Right ventricle myocardium inferior (tissue), 1 donor: ENCODE measurements around the gene MAP2K7. TPM values are rescaled to one million over a fixed set of nuclear protein-coding genes. Genes with fewer than 3 reads are reported as not detected.
A peak's percentile ranks its signal among the peaks of the same experiment; 100 is the strongest.
"Not testable (repeated sequence)": the region's sequence is repeated elsewhere in the genome, so short reads cannot be mapped to it uniquely, and the experiment has no call there.

Source experiments
- ATAC-seq: fragments of 200-7000 bp; cut with Tn5 transposase; one replicate; pipeline ENCODE4 v1.9.1; 2020; ENCODE audit warnings: mild to moderate bottlenecking, moderate library complexity
- DNase-seq: peaks from one replicate; pipeline ENCODE4 v3.0.0; 2021; ENCODE audit errors: missing footprints
- intact Hi-C: fragments of 100-400 bp; cut with DNase I; formaldehyde crosslinking; loops from one replicate; pipeline ENCODE4 v1.11.0; 2022
- long read RNA-seq: library from polyadenylated mRNA; unstranded; transcript quantifications from one replicate; pipeline ENCODE4 v2.0.0, GENCODE V29; 2021
- total RNA-seq: library from RNA; stranded (reverse); fragmentation: NEBNext Ultra II Directional; extraction: Animal tissue kit (Norgen Biotek cat#: 25700); gene quantifications from one replicate; pipeline ENCODE4 v1.2.1, GENCODE V29; 2021
- donor health status: DM: no; HTN: yes; CAD: no; lungs with severe emphysema.

MAP2K7 gene
- 28.0 TPM for total RNA-seq
- long read RNA-seq, partial matches to known transcripts = 0 of 5 reads
- long read RNA-seq, other reads (novel, unspliced or antisense) = 5 of 5 reads

DNA sequence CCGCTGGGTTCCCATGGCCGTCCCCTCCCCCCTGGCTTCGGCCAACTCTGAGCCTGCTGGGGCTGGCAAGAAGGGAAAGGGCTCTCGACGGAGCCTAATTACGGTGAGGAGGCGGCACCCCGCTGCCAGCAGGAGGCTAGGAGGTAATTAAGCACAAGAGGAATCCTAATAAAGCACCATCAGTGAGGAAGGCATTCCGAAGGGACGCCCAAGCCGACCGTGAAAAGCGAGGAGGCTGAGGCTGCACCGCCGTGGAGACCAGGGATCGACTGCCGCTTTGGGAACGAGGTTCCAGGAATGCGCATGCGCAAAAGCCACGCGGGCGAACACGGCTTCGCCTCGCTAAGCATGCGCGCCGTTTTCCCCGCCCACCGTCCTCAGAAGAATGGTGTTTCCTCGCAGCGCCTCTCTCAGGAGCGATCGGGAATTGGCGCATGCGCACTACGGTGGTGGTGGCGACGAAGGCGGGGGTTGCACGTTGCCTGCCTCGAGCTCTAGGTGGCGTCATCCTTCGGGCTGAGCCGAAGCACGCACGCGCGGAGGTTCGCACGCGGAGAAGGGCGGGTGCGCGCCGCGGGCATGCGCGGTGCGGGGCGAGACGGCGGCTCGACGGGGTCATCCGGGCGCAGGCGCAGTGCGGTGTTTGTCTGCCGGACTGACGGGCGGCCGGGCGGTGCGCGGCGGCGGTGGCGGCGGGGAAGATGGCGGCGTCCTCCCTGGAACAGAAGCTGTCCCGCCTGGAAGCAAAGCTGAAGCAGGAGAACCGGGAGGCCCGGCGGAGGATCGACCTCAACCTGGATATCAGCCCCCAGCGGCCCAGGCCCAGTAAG lies at the start of gene MAP2K7:
Gene MAP2K7, plus strand, starts transcription at position 634 of the 830 bp plus-strand sequence. Its CDS starts 68 bp downstream, at position 702.
- intact Hi-C loops = loop anchor here (1.0 to 5.0 kb wide), 4 partner anchors 17 to 73 kb away; partner anchors contain the start of genes EVI5L and SNAPC2
- peak; percentile 100 for DNase-seq
- peak; percentile 94 for ATAC-seq

DNA sequence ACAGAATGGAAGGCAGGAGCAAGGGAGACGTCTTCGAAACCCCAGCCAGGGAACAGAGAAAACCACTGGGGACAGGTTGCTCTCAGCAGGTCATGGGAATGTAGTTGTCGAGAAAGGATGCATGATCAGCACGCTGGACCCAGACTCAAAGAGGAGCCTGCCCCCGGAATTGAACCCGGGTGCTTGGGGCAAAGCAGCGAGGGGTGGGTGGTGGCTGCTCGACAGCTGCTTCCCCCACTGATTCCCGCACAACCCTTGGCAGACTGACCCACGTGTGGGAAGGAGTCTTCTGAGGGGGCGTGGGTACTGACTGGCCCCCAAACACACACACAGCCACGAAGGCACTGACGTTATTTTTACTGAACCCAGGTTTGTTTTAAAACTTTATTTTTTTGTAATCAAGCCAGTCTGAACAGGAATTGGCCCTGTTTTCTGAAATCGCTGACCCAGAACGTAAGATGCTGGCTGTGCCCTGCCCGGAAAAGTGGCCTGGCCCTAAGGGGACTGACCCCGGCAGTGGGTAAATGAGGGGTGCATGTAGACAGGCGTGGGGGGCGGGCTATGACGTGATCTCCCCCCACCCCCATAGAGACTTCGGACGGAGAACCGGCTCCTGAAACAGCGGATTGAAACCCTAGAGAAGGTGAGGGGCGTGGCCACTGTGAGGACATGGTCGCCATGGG lies 48.1 kb upstream of the MAP2K7 start:
- ATAC-seq (no peak), DNase-seq (no peak)
- intact Hi-C loops = no loop called here

DNA sequence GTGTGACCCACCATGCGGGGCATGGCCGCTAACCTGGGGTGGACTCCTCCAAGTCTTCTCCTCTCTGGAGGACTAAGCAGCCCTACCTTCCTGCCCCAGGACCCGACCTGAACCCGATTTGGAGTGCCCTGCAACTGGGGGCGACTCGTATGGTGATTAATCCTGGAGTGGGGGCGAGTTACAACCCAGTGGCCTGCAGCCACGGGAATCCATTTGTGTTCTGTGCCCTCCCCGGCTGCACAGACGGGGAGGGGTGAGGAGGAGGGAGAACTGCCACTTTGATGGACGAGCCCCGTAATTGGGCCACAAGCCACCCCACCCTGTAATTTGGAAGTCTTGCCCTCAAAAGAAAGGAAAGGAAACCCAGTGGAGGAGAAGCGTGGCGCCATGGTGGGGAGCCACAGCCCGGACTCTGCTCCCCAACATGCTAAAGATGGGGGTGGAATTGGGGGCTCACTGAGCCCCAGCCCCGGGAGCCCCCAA lies 47.5 kb upstream of the MAP2K7 start:
- ATAC-seq (no peak), DNase-seq (no peak)
- intact Hi-C loops = no loop called here

DNA sequence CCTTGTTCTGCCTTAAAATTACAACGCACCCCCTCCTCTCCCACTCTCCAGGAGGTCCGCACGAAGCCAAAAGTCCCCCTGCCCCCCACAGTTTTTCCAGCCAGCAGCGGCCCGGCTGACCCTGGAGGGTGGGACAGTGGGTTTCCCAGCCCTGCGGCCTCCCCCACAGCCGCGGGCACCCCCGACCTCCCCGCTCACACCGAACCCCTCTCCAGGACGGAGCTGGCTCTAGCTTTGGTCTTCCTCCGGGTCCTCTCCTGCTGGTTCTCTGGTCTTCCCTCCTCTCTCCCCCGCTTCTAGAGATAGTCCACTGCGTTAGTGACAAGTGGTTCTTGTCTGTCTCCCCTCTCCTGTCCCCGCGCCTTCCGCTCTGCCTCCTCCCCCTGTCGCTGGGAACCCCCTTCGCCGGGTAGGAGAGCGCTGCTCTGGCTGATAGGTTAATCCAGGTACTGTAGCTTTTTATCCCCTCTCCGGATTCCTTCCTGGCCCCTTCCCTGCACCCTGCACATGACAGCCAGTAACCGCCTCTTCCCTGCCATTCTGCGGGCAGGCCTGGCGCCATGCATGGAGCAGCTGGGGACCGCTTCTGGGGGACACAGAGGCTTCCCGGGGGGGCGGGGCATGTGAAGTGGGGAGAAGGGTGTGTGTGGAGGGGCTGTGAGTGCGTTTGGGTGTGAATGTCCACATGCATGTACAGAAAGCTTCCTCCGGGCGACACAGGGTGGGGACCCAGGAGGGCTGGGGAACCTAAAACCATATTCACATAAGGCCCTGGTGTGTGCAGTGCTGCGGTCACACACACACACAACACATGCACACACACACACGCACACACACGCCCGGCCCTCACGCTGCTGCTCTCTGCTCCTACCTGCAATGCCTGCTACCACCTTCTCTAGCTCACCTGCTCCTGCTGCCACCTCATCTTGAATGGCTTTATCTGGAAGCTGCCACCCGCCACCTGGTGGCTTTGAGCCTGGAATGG lies 46.7 kb upstream of the MAP2K7 start:
- ATAC-seq (no peak), DNase-seq (no peak)
- intact Hi-C loops = no loop called here

DNA sequence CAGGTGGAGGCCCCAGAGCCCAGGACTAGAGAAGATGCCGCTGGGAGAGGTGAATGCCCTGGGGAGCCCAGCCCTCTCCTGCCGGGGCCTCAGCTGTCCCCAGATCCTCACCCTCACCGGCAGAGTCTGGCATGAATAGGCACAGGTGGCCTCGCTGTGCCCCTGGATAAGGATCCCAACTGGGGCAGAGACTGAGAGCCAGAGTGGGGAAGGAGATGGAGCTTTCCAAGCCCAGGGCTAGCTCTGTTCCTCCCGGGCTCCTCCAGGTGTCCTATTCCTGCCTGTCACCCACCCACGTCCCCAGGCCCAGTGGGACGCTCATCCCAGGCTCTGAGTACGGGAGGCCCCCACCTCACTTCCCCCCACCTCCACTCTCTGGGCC lies 46.0 kb upstream of the MAP2K7 start:
- no peak for ATAC-seq
- no peak for DNase-seq
- intact Hi-C loops = no loop called here

DNA sequence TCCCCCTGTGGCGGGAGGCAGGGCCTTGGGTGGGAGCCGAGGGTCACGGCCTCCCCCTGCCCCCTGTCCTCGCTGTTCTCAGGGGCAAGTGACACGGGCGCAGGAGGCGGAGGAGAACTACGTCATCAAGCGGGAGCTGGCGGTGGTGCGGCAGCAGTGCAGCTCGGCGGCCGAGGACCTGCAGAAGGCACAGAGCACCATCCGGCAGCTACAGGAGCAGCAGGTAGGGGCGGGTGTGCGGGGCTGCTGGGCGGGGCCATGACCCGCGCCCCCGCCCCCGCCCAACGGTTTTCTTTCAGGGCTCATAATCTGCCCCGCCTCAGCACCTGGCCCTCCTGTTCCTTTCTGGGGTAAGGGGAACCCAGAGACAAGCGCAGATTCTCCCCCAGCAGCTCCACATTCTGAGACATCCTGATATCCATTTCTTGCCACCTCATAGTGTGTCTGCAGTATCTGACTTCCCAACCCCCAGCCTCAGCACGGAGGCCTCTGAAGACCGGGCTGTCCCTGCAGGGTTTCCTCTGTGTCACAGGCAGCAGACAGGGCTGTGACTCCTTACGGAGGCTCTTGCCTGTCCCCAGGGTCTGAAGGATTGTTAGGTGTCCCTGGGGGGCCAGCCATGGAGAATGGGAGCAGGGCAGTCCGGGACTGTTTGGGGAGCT lies 45.4 kb upstream of the MAP2K7 start:
- DNase-seq = peak; percentile 32
- intact Hi-C loops = no loop called here
- ATAC-seq = no peak

DNA sequence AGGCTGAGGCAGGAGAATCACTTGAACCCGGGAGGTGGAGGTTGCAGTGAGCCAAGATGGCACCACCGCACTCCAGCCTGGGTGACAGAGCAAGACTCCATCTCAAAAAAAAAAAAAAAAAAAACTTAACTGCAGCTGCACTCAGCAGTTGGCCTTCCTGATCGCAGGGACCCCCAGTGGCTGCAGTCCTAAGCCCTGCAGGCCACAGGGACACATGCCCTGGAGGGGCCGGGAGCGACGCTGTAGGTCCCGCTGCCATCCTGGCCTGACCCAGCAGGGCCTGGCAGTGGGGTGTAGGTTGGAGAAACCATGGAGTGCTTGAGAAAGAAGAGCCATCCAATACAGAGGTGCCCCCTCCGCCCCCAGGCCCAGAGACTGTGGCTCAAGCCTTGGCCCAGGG lies 44.6 kb upstream of the MAP2K7 start:
- DNase-seq = peak; percentile 30
- intact Hi-C loops, ATAC-seq: not testable (repeated sequence)

DNA sequence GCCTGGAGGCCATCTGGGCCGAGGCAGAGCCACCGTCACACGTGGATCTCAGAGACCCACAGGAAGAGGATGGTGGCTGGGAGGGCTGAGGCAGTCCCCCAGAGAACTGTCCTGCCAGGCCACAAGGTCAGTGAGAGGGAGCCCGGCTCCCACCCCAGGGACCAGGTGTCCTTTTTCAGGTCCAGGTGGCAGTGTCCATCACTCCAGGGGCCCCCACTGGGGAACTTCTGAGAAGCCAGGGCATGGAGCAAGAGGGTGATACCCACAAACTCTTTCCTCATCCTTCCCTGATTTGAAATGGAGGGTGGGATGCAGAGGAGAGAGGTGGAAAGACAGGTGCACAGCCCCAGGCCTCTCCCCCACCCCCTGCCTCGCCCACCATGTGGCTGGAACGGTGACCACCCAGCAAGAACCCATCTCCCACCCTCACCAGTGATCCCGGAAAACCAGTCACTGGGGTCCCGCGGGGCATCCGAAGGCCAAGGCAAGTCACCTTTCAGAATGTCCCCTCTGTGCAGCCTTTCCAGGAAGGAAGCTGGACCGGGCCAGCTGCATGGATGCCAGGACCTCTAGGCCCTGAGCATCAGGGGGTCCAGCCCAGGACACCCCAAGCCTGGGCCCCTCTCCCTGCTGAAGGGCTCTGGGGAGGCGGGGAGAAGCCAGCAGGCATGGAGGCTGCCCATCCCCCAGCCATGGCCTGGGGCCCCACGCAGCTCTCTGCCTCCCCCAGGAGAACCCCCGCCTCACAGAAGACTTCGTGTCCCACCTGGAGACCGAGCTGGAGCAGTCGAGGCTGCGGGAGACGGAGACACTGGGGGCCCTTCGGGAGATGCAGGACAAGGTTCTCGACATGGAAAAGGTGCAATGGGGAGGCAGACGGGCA lies 43.6 kb upstream of the MAP2K7 start:
- DNase-seq = peak; percentile 37
- ATAC-seq = no peak
- intact Hi-C loops = no loop called here

DNA sequence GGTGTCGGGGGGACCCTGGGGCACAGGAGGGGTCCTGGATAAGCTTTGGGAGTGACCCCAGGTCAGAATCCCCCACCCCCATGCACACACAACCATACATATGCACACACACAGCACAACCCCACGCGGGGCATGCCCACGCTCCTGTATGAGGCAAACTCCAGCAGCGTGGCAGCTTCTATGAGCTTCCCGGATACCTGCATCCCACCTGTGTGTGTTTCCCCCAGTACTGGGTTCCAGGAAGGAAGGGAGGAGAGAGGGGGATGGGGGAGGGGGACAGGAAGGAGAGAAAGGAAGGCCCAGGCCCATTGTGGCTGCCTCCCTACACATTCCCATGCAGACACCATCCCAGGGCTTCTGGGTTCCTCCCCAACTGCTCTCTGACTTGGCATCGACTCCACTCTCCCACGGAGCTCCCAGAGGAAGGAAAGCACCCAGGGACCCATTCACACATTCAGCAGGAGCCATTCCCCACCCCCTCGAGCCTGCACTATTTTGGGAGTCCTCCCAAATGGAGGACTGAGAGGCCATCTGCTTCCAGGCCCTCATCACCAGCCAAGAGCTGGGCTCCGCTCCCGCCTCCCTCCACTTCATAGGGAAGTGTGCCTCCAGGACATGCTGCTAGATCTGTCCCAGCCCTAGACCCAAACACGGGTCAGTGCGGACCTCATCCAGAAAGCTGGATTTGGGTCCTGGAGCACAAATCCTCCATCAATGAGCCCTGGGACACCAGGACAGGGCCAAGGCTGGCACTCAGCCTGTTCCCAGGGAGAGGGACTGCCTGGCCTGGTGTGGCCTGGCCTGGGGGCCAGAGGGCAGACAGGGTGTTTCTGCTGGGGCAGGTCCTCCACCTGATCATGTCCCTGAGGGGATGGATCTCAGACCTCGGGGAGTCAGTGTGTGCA lies 42.7 kb upstream of the MAP2K7 start:
- peak; percentile 61 for DNase-seq
- peak; percentile 44 for ATAC-seq
- intact Hi-C loops = no loop called here

DNA sequence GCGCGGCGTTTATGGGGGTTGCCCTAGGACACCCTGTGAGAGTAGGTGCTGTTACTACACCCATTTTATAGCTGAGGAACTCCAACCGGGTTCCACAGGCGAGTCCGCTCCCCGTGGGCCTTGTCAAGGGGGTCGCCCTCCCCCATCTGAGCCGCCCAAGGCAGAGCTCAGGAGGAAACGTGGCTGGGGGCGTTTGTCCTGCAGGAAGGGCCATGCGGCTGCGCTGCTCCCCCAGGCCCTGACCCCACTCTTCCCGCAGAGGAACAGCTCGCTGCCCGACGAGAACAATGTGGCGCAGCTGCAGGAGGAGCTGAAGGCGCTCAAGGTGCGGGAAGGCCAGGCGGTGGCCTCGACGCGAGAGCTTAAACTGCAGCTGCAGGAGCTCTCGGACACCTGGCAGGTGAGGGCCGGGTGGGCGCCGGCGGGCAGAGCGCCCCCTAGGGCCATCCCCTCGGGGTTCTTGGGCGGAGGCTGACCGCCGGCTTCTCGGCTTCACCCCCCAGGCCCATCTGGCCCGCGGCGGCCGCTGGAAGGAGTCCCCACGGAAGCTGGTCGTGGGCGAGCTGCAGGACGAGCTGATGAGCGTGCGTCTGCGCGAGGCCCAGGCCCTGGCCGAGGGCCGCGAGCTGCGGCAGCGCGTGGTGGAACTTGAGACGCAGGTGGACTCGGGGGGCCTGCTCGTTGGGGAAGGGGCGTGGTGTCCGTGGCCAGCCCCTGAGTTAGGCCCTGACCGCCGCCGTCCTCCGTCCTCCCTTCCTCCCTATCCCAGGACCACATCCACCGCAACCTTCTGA lies 41.9 kb upstream of the MAP2K7 start:
- DNase-seq (peak; percentile 25), ATAC-seq (no peak)
- intact Hi-C loops = no loop called here

DNA sequence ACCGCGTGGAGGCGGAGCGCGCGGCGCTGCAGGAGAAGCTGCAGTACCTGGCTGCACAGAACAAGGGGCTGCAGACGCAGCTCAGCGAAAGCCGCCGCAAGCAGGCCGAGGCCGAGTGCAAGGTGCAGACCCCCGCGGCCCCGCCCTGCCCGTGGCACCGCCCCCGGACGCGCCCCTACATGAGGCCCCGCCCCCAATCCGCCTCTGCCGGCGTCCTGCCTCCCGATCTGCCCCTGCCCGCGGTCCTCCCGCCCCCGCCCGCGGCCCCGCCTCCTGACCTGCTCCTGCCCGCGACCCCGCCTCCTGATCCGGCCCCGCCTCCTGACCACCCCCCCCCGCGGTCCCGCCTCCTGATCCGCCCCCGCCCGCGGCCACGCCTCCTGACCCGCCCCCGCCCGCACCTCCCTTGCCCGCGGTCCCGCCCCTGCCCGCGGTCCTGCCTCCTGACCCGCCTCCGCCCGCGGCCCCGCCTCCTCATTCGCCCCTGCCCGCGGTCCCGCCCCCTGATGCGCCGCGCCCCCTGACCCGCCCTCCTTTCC lies 41.2 kb upstream of the MAP2K7 start:
- DNase-seq (peak; percentile 53), ATAC-seq (no peak)
- intact Hi-C loops = no loop called here

DNA sequence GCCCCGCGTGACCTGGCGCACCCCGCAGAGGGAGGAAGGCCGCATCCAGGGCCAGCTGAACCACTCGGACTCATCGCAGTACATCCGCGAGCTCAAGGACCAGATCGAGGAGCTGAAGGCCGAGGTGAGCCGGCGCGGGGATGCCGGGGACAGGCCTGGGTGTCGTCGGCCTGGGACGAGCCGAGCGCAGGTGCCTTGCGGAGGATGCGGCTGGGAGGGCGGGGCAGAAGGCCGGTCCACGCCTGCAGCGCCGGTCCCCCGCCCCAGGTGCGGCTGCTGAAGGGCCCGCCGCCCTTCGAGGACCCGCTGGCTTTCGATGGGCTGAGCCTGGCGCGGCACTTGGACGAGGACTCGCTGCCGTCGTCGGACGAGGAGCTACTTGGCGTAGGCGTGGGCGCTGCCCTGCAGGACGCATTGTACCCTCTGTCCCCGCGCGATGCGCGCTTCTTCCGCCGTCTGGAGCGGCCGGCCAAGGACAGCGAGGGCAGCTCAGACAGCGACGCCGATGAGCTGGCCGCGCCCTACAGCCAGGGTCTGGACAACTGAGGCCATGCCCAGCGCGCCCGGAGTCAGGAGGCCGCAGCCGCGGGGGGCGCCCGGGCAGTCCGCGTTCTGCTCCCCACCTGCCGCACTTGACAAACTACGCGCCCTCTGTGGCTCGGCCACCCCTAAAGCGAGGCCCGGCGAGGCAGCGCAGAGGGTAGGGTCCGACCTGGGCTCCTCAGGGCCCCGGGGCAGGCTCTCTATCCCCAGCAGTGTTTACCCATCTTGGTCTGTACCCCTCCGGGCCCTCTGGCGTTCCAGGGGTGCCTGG lies 40.3 kb upstream of the MAP2K7 start:
- ATAC-seq (no peak), DNase-seq (peak; percentile 60)
- intact Hi-C loops = no loop called here

DNA sequence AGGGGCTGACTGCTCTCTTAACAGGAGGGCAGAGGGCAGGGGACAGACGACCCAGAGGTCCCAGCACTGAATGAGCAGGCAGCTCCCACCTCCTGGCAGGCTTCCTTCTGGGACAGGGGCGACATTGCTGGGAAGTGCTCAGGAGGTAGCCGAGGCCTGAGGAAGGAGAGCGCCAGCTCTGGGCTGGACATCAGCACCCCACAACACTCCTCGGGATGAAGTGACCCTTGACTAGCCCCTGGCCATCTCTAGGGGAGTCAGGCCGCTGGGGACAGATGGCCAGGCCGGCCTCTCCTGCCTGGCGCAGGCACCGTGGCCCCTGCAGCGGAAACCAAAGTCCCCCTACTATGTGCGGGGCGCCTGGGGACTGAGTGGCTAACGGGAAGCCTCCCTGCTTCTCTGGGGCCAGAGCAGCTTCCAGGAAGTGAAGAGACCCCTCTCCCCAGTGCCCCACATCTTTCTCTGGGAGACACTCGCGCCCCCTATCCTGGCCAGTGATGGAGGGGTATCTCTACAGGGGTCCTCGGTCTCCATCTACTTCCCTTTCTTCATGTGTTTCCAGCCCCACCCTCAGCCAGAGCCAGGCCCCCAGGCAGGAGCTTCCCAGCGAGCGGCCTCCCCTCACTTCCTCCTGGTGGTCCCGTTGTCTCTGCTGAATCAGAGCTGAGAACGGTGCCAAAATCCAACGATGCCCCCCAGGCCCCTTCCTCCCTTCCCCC lies 39.5 kb upstream of the MAP2K7 start:
- DNase-seq (no peak), ATAC-seq (no peak)
- intact Hi-C loops = no loop called here

DNA sequence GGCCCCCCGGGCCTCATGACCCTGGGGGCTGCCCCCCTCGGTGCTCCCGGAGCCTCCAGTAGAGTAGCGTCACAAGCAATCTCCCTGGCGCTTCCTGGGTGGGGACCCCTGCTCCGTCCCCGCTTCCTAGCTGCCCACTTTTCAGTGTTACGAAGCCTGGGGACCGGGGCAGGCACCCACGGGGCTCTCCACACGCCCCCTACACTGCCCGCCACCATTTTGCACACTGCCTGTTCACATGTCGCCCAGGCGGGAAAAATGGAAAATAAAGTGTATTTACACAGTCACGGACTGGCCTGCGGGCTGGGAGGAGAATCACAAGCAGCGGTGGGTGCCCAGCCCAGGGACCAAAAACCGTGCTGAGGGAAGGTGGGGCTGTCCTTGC lies 39.0 kb upstream of the MAP2K7 start:
- intact Hi-C loops = no loop called here
- ATAC-seq (no peak), DNase-seq (no peak)
